ENCODE measurements around the gene CPVL.

DNA sequence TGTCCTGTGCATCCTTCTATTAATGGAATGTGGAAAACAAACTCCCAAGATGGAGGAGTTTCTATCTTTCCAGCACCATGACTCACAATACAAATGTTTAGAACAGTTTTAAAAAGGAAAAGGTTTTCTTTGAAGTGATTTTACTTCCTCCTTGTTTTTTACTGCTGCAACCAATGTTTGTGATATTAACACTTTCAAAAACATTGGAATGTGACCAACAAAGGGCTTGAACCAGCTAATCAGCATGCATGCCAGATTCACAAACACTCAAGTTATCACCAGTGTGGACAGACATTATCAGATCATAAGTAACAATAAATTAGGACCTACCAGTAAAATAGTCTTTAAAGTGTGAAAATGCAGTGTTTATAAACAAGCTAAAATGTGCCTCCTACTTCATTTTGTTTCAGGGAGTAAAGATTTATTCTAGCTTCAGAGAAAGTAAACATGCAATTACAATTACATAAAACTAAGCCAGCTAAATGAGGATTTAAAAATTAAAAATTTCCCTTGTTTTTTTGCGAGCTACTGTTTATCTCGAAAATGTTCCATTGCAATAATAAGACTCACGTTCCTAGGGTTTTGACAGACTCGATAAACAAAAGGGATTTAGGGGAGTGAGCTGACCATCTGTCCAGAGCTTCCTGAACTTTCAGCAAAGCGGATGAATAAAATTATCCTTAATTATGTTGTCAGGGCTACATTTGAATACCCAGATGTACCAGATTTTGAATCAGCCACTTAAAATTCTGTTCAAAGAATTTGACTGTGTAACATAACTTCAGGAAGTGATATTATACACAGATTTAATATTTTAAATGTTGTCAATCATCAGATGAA, 29.8 kb downstream of the CPVL start:
- TF ChIP-seq CTCF (conservative IDR thresholded peaks at IDR 0.05 in 1 of 2, IDR thresholded peaks at IDR 0.05 in 1 of 2; ENCODE audit: low read depth in 1 of 2, low read length in 2 of 2) (no peak), EZH2 (IDR thresholded peaks at IDR 0.05; ENCODE audit: low read length, missing control alignments) (no peak)

Measured in fibroblast of lung (primary cell).